ENCODE results near the gene NXPE1. TPM values are rescaled to one million over a fixed set of nuclear protein-coding genes. Genes with fewer than 3 reads are reported as not detected.
"Not testable (repeated sequence)": the region's sequence is repeated elsewhere in the genome, so short reads cannot be mapped to it uniquely, and the experiment has no call there.

The NXPE1 gene
- not detected in 2 replicates for total RNA-seq (2014; rRNA removed; shearing (Covaris generic))

- no peak for DNase-seq (ENCODE audit: low spot score)
Observed at GRCh38 chr11:114559425-114560310, at the start of gene NXPE1. Gene NXPE1 (minus strand): TSS chr11:114559881. CDS start chr11:114551201, 8,680 bp downstream.

GRCh38 chr11:114609429-114609828, 49.7 kb upstream of the NXPE1 start:
- no peak for DNase-seq (ENCODE audit: low spot score)

- not testable (repeated sequence) for DNase-seq (ENCODE audit: low spot score)
Observed at GRCh38 chr11:114608605-114609004, 48.9 kb upstream of the NXPE1 start.

DNA sequence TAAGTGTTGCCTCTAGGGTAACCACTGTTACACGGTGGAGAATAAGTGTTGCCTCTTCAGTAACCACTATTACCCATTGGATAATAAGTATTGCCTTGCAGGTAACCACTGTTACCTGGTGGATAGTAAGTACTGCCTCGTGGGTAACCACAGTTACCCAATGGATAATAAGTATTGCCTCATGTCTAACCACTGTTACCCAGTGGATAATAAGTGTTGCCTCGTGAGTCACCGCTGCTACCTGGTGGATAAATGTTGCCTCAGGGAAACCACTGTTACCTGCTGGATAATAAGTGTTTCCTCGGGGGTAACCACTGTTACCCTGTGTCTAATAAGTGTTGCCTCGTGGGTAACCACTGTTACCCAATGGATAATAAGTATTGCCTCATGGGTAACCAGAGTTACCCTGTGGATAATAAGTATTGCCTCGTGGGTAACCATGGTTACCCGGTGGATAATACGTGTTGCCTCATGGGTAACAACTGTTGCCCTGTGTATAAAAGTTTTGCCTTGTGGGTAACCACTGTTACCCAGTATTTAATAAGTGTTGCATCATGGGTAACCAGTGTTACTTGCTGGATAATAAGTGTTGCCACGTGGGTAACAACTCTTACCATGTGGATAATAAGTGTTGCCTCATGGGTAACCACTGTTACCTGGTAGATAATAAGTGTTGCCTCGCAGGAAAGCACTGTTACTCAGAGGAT, 48.2 kb upstream of the NXPE1 start:
- DNase-seq (ENCODE audit: low spot score): no peak

DNA sequence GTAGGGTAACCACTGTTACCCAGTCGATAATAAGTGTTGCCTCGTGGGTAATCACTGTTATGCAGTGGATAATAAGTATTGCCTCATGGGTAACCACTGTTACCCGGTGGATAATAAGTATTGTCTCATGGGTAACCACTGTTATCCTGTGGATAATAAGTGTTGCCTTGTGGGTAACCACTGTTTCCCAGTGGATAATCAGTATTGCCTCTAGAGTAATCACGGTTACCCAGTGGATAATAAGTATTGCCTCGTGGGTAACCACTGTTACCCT, 47.1 kb upstream of the NXPE1 start:
- DNase-seq (ENCODE audit: low spot score): not testable (repeated sequence)

DNA sequence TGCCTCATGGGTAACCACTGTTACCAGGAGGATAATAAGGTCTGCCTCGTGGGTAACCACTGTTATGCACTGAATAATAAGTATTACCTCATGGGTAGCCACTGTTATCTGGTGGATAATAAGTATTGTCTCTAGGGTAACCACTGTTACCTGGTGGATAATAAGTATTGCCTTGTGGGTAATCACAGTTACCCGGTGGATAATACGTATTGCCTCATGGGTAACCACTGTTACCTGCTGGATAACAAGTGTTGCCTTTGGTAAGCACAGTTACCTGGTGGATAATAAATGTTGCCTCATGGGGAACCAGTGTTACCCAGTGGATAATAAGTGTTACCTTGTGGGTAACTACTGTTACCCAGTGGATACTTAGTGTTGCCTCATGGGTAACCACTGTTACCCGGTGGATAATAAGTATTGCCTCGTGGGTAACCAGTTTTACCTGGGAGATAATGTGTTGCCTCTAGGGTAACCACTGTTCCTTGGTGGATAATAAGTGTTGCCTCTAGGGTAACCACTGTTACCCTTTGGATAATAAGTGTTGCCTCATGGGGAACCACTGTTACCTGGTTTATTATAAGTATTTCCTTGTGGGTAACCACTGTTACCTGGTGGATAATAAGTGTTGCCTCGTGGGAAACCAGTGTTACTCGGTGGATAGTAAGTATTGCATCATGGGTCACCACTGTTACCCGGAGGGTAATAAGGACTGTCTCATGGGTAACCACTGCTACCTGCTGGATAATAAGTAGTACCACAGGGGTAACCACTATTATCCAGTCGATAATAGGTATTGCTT, 46.5 kb upstream of the NXPE1 start:
- no peak for DNase-seq (ENCODE audit: low spot score)

- no peak for DNase-seq (ENCODE audit: low spot score)
Observed at GRCh38 chr11:114605370-114605769, 45.7 kb upstream of the NXPE1 start.

DNA sequence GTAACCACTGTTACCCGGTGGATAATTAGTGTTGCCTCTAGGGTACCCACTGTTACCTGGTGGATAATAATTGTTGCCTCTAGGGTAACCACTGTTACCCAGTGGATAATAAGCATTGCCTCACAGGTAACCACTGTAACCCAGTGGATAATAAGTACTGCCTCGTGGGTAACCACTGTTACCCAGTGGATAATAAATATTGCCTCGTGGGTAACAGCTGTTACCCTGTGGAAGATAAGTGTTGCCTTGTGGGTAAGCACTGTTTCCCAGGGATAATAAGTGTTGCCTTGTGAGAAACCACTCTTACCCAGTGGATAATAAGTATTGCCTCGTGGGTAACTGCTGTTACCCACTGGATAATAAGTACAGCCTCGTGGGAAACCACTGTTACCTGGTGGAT, 45.2 kb upstream of the NXPE1 start:
- no peak for DNase-seq (ENCODE audit: low spot score)

DNA sequence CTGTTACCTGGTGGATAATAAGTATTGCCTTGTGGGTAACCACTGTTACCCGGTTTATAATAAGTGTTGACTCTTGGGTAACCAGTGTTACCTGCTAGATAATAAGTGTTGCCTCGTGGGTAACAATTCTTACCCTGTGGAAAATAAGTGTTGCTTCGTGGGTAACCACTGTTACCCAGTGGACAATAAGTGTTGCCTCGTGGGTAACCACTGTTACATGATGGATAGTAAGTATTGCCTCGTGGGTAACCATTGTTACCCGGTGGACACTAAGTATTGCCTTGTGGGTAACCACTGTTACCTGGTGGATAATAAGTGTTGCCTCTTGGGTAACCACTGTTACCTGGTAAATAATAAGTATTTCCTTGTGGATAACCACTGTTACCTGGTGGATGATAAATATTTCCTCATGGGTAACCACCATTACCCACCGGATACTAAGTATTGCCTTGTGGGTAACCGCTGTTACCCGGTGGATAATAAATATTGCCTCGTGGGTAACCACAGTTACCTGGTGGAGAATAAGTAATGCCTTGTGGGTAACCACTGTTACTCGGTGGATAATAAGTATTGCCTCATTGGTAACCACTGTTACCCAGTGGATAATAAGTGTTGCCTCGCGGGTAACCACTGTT, 44.6 kb upstream of the NXPE1 start:
- no peak for DNase-seq (ENCODE audit: low spot score)

GRCh38 chr11:114603151-114603550, 43.5 kb upstream of the NXPE1 start:
- DNase-seq (ENCODE audit: low spot score): not testable (repeated sequence)

GRCh38 chr11:114598461-114598860, 38.8 kb upstream of the NXPE1 start:
- DNase-seq (ENCODE audit: low spot score): no peak

DNA sequence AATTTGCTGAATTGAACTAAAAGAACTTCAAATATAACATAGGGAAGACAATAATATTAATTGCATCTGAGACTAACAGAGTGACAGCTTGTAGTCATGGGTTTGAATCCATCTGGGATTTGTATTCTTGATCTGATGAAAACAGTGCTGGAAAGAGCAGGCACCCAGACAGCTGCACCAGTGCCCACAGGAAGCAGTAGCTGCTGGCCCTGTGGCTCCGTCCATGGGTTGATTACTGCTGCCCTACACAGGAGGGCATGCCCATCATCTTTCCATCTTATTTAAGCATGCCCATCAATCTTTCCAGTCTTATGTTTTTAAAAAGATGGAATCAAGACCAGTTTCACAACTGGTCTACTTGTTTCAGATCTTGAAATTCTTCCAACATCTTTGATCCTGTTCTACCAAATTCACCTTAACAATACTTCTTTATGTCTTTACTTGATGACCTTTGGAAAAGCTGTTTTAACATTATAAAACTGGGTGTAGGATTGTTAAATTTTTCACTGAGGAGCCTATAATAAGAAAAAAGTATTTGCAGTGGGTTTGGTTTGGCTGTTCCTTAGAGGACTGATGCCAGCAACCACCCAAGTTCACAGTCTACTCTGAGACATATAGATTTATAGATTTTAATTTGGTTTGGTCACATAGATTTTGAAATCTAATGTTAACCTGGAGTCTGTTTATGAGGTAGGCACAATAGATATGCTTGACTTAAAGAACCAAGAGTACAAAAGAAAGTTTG, 36.7 kb upstream of the NXPE1 start:
- no peak for DNase-seq (ENCODE audit: low spot score)

GRCh38 chr11:114595571-114595970, 35.9 kb upstream of the NXPE1 start, which contains the start of gene NXPE4:
Gene NXPE4 (minus strand): TSS chr11:114595786. CDS start chr11:114594759, 1,027 bp downstream.
- no peak for DNase-seq (ENCODE audit: low spot score)

GRCh38 chr11:114594703-114595102, 35.0 kb upstream of the NXPE1 start:
- DNase-seq (ENCODE audit: low spot score): no peak

GRCh38 chr11:114587398-114587953, 27.8 kb upstream of the NXPE1 start:
- no peak for DNase-seq (ENCODE audit: low spot score)

GRCh38 chr11:114586797-114587196, 27.1 kb upstream of the NXPE1 start:
- DNase-seq (ENCODE audit: low spot score): no peak

GRCh38 chr11:114571712-114572111, 12.0 kb upstream of the NXPE1 start:
- DNase-seq (ENCODE audit: low spot score): no peak

GRCh38 chr11:114569801-114570200, 10.1 kb upstream of the NXPE1 start:
- no peak for DNase-seq (ENCODE audit: low spot score)

GRCh38 chr11:114566276-114566675, 6.6 kb upstream of the NXPE1 start:
- DNase-seq (ENCODE audit: low spot score): no peak

DNA sequence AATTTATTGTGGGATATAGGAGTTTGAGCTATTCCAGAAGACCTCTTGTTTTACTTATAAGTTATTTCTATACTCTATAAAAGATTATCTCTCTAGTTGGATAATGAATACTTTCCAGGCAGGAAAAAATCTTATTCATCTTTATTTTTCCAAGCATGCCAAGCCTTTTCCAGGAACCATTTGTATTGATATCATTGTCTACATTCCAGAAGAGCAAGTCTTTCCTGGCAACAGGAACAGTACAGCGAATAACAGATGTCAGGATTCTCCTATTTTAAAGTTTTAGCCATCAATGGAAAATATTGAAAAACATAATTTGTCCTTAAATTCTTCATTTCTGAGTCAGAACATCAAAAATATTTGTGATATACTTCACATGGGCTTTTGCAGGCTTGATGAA, 5.2 kb upstream of the NXPE1 start:
- no peak for DNase-seq (ENCODE audit: low spot score)

DNA sequence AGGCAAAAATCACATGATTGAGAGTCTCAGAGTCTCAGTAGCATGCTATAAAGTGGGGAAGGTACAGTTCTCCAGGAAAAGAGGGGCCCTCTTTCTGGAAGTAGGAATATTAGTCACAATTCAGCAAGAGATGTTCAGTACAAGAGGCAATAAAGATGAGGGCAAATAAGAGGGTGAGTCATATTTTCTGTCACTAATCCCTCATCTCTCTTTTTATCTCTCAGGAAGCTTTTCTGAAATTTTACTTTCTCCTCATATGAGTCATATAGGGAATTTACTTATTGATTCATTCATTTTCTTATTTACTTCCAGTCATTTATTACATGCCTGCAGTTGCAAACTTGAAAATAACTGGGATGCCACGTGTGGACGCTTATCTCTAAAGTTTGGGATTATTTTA, 3.4 kb upstream of the NXPE1 start:
- DNase-seq (ENCODE audit: low spot score): no peak

All from H4 (cell line).